Endothelial cell of umbilical vein (primary cell): ENCODE measurements around the gene SLC25A28. TPM values are rescaled to one million over a fixed set of nuclear protein-coding genes. Genes with fewer than 3 reads are reported as not detected.

Experiments used
- BruUV-seq: library from RNA; stranded (reverse); fragments of 400-500 nt; replicated peaks from 2 replicates; lab custom pipeline; 2021; lab: Mats Ljungman, UMichigan
- CTCF ChIA-PET: fragments of 300-600, 350-600 bp; sonication (Branson Sonifier 250); formaldehyde crosslinking; loops from one replicate; lab custom pipeline; 2021; ENCODE audit warnings: antibody characterized with exemption, inconsistent platforms; lab: Charles Lee
- POLR2A ChIA-PET: fragments of 300-600, 350-600 bp; sonication (Branson Sonifier 250); formaldehyde crosslinking; loops from one replicate; lab custom pipeline; 2021; ENCODE audit warnings: antibody characterized with exemption, inconsistent platforms; lab: Charles Lee
- DNase-seq: peaks from one replicate; pipeline ENCODE4 v3.0.0-alpha.2; 2011; ENCODE audit warnings: low read depth, low spot score
- FAIRE-seq: peaks from 2 replicates; lab custom pipeline; 2011; peaks lifted over from hg19 to GRCh38; lab: Jason Lieb, UNC
- H2AFZ ChIP-seq: 2 replicates; pipeline ENCODE4 v1.6.0; 2012; ENCODE audit warnings: low read depth, low read length, control low read depth, inconsistent platforms
- H3K27ac ChIP-seq: 2 replicates; pipeline ENCODE4 v1.5.1; 2011; ENCODE audit warnings: low read depth, mild to moderate bottlenecking, control low read depth, low read length, moderate library complexity; ENCODE audit not compliant: insufficient read depth
- H3K27me3 ChIP-seq, 2 experiments: 2 replicates each; pipeline versions ENCODE4 v1.6.0 to v1.6.1; 2011; ENCODE audit warnings: low read length in 2 of 2, mixed read lengths in 1 of 2; ENCODE audit not compliant: control insufficient read depth in 2 of 2, insufficient read depth in 2 of 2
- H3K36me3 ChIP-seq, 2 experiments: 2 replicates in 1 of 2; 3 replicates in 1 of 2; pipeline ENCODE4 v1.5.1; 2011; ENCODE audit warnings: low read length in 2 of 2, mild to moderate bottlenecking in 1 of 2, moderate library complexity in 1 of 2; ENCODE audit not compliant: control insufficient read depth in 2 of 2, insufficient read depth in 2 of 2; ENCODE audit errors: extremely low read depth in 1 of 2
- H3K4me1 ChIP-seq: 3 replicates; pipeline ENCODE4 v1.5.1; 2011; ENCODE audit warnings: mild to moderate bottlenecking, low read length; ENCODE audit not compliant: control insufficient read depth, insufficient read depth; ENCODE audit errors: extremely low read depth
- H3K4me2 ChIP-seq: 2 replicates; pipeline ENCODE4 v1.6.1; 2011; ENCODE audit warnings: low read length, control low read depth, mixed read lengths; ENCODE audit not compliant: insufficient read depth
- H3K4me3 ChIP-seq, 3 experiments: fragments of 200-600 bp in 1 of 3; sonication (generic), shearing (Covaris generic) in 1 of 3; replicated peaks in 1 of 3; 2 replicates each; pipeline ENCODE4 v1.5.1; 2011 to 2016; ENCODE audit warnings: control low read depth in 3 of 3, low read length in 3 of 3, mild to moderate bottlenecking in 2 of 3, inconsistent platforms in 1 of 3, low read depth in 1 of 3, moderate library complexity in 1 of 3; ENCODE audit not compliant: insufficient read depth in 1 of 3
- H3K79me2 ChIP-seq: 2 replicates; pipeline ENCODE4 v1.6.0; 2012; ENCODE audit warnings: low read length, inconsistent platforms; ENCODE audit not compliant: control insufficient read depth, insufficient read depth
- H3K9ac ChIP-seq: replicated peaks from 2 replicates; pipeline ENCODE3; 2011; ENCODE audit warnings: low read length, control low read depth; ENCODE audit not compliant: insufficient read depth; ENCODE audit errors: extremely low read depth
- H3K9me1 ChIP-seq: replicated peaks from 3 replicates; pipeline ENCODE4 v1.6.0; 2011; ENCODE audit warnings: mild to moderate bottlenecking, low read length; ENCODE audit not compliant: control insufficient read depth, insufficient read depth; ENCODE audit errors: extremely low read depth
- H3K9me3 ChIP-seq: replicated peaks from 2 replicates; pipeline ENCODE4 v1.5.1; 2012; ENCODE audit warnings: low read length, inconsistent platforms; ENCODE audit not compliant: control insufficient read depth, insufficient read depth
- H4K20me1 ChIP-seq: replicated peaks from 2 replicates; pipeline ENCODE3; 2011; ENCODE audit warnings: mild to moderate bottlenecking, low read length; ENCODE audit not compliant: control insufficient read depth, insufficient read depth; ENCODE audit errors: extremely low read depth
- CTCF ChIP-seq, 2 donors: IDR thresholded peaks; 1 replicate in 1 of 2; 2 replicates in 1 of 2; pipeline ENCODE4 v1.5.1; 2011; ENCODE audit warnings: low read length in 2 of 2, mild to moderate bottlenecking in 2 of 2, moderate library complexity in 2 of 2, control low read depth in 1 of 2, inconsistent platforms in 1 of 2, low read depth in 1 of 2; ENCODE audit not compliant: insufficient read depth in 1 of 2; ENCODE audit errors: extremely low read depth in 1 of 2
- EZH2 ChIP-seq: IDR thresholded peaks from 2 replicates; pipeline ENCODE4 v1.6.1; 2012; ENCODE audit warnings: borderline replicate concordance, low read depth, mild to moderate bottlenecking, moderate library complexity, low read length, inconsistent platforms; ENCODE audit not compliant: severe bottlenecking
- FOS ChIP-seq: IDR thresholded peaks from 2 replicates; pipeline ENCODE4 v1.6.1; 2011; ENCODE audit warnings: mild to moderate bottlenecking, low read length, moderate library complexity, borderline replicate concordance; ENCODE audit not compliant: insufficient read depth
- GATA2 ChIP-seq: IDR thresholded peaks from 2 replicates; pipeline ENCODE4 v1.7.0; 2011; ENCODE audit warnings: low read depth, mild to moderate bottlenecking, moderate library complexity, mixed read lengths, low read length; ENCODE audit not compliant: insufficient read length, insufficient read depth
- JUN ChIP-seq: IDR thresholded peaks from 2 replicates; pipeline ENCODE4 v1.6.1; 2011; ENCODE audit warnings: borderline replicate concordance, low read depth; ENCODE audit not compliant: insufficient read length, insufficient read depth
- MAX ChIP-seq: IDR thresholded peaks from 2 replicates; pipeline ENCODE4 v1.6.1; 2011; ENCODE audit not compliant: insufficient read depth, insufficient read length
- MYC ChIP-seq: IDR thresholded peaks from one replicate; pipeline ENCODE4 v1.6.1; 2011; ENCODE audit warnings: mild to moderate bottlenecking, low read depth, low read length
- POLR2A ChIP-seq: IDR thresholded peaks from 2 replicates; pipeline ENCODE4 v1.6.1; 2012; ENCODE audit warnings: low read depth, mild to moderate bottlenecking, control low read depth, low read length
- POLR2AphosphoS5 ChIP-seq: IDR thresholded peaks from 2 replicates; pipeline ENCODE4 v1.6.1; 2012; ENCODE audit warnings: low read depth, mild to moderate bottlenecking, control low read depth, low read length, moderate library complexity; ENCODE audit not compliant: insufficient read depth
- dilution Hi-C: fragments of 300-500 bp; cut with MboI; formaldehyde crosslinking; loops from one replicate; pipeline ENCODE4 v1.15.0; 2019; ENCODE audit warnings: low sequenced_read_pairs; ENCODE audit not compliant: extremely low pct_ligation_motif_present
- intact Hi-C: fragments of 100-400 bp; cut with micrococcal nuclease; formaldehyde crosslinking; loops from one replicate; pipeline ENCODE4 v1.10.0; 2022
- polyA plus RNA-seq, 4 experiments: library from polyadenylated mRNA; depleted of rRNA in 3 of 4; stranded (reverse) in 3 of 4; unstranded in 1 of 4; fragments of >200 nt; gene quantifications; 2 replicates each; pipeline versions ENCODE4 v1.2.1 to v1.2.3, GENCODE V29; 2011 to 2012; ENCODE audit warnings: missing spikeins in 1 of 4
- total RNA-seq: library from RNA; stranded (reverse); gene quantifications from 2 replicates; pipeline ENCODE4 v1.2.3, GENCODE V29; 2021

The SLC25A28 gene
- total and polyA plus RNA-seq, 2 donors (not counting 3 experiments of a cell fraction or from before 2014, with no cell fraction given), result 33.7 to 38.8 TPM

GRCh38 chr10:99611326-99611725, 8.9 kb downstream of the SLC25A28 start:
- intact Hi-C loops (no loop called here), dilution Hi-C loops (loop anchor here (25.0 kb wide), 1 partner anchor 174 kb away; the partner anchor contains the start of gene GOT1)
- H3K9ac ChIP-seq, result no peak overlapping the region
- H3K4me2 ChIP-seq, result no peak overlapping the region
- H3K4me3 ChIP-seq, result no peak overlapping the region
- no peak for FAIRE-seq
- CTCF ChIA-PET, result interaction anchor here (0.5 to 11.2 kb wide), 12 partner anchors 9 to 1144 kb away, joined by 3 to 233 read pairs (median 8); partner anchors contain the start of genes GOT1 and SLC25A28
- POLR2A ChIA-PET, result interaction anchor here (0.5 kb wide), 1 partner anchor 11 kb away, joined by 4 read pairs; no protein-coding TSS in a partner anchor
- no peak overlapping the region for H2AFZ ChIP-seq
- no TSS peak for BruUV-seq
- H3K9me3 ChIP-seq, result no peaks in the 10 kb centered on the region
- H3K27me3 ChIP-seq, result no peaks in the 10 kb centered on the region
- H3K27ac ChIP-seq, result no peak overlapping the region
- no peak for DNase-seq
- H3K79me2 ChIP-seq, result peaks cover 5% of the 10 kb centered on the region
- no peaks in the 10 kb centered on the region for H3K9me1 ChIP-seq
- no peaks in the 10 kb centered on the region for H3K4me1 ChIP-seq
- TF ChIP-seq POLR2A (no peak), MAX (no peak), FOS (no peak), POLR2AphosphoS5 (no peak), MYC (no peak), JUN (no peak), CTCF (IDR thresholded peaks at IDR 0.05; ENCODE audit: extremely low read depth in 1 of 2, insufficient read depth in 1 of 2, low read depth in 1 of 2, low read length in 2 of 2) (no peak), EZH2 (no peak), GATA2 (no peak)
- peaks cover 2 to 16% of the 10 kb centered on the region in 2 experiments for H3K36me3 ChIP-seq
- no peaks in the 10 kb centered on the region for H4K20me1 ChIP-seq
